ENCODE data around the gene CTSE. TPM values are rescaled to one million over a fixed set of nuclear protein-coding genes. Genes with fewer than 3 reads are reported as not detected.

The CTSE gene
- total RNA-seq, 1 experiment from 2014 or later, result 425 TPM

GRCh38 chr1:206013026-206013795 lies 10.5 kb downstream of the CTSE start:
- intact Hi-C loops (cut with micrococcal nuclease; ENCODE audit: unreplicated experiment), result no loop called here
- Mint-ChIP-seq H3K9me3 (ENCODE audit: low read depth, unreplicated experiment) (no peaks in the 10 kb centered on the region), H3K27me3 (ENCODE audit: unreplicated experiment) (no peaks in the 10 kb centered on the region), H3K4me3 (ENCODE audit: low read depth, unreplicated experiment) (no peak overlapping the region), H3K27ac (ENCODE audit: unreplicated experiment) (no peak overlapping the region), H3K4me1 (ENCODE audit: low read depth, unreplicated experiment) (peaks cover 44% of the 10 kb centered on the region), H3K36me3 (ENCODE audit: insufficient read depth, unreplicated experiment) (peaks cover 62% of the 10 kb centered on the region)
- CTCF ChIA-PET, result no interaction called here
- no peak for DNase-seq
- BruUV-seq (replicated peaks), result no TSS peak
- TF ChIP-seq, protein P1, sequence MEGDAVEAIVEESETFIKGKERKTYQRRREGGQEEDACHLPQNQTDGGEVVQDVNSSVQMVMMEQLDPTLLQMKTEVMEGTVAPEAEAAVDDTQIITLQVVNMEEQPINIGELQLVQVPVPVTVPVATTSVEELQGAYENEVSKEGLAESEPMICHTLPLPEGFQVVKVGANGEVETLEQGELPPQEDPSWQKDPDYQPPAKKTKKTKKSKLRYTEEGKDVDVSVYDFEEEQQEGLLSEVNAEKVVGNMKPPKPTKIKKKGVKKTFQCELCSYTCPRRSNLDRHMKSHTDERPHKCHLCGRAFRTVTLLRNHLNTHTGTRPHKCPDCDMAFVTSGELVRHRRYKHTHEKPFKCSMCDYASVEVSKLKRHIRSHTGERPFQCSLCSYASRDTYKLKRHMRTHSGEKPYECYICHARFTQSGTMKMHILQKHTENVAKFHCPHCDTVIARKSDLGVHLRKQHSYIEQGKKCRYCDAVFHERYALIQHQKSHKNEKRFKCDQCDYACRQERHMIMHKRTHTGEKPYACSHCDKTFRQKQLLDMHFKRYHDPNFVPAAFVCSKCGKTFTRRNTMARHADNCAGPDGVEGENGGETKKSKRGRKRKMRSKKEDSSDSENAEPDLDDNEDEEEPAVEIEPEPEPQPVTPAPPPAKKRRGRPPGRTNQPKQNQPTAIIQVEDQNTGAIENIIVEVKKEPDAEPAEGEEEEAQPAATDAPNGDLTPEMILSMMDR (IDR thresholded peaks at IDR 0.05; ENCODE audit: unreplicated experiment), result no peak

DNA sequence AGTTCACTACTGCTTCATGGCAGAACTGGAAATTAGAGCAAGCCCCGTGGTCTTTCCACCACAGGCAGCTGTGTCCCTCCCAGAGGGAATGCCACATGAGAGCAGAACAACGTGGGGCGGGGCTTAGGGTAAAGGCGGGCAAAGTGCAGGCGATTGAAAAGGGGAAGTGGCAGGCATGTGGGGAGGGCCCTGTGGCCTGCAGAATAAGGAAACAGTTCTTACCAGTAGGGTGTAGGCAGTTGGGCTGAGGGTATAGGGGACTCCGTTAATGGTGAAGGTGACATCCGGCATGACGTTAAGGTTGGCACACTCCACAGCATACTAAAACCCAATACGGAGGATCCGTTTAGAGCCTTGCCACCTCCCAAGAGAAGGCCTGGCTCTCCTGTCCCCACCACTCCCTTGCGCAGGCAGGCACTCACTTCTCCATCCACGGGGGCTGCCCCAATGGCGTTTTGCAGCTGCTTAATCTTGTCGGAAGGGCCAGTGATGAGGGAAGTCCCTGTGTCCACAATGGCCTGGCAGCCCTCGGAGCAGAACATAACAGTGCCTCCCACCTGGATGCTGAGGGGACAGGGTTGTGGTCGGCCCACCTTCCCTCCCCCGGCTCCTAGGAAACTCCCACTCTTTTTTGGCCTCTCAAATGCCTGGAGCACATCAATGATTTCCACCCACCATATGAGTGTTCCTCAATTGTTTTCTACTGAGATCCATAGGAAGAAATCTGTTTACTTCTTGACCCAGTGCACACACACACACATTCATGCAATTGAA lies 11.4 kb downstream of the CTSE start:
- no peaks in the 10 kb centered on the region for H3K27me3 Mint-ChIP-seq (ENCODE audit: unreplicated experiment)
- H3K9me3 Mint-ChIP-seq (ENCODE audit: low read depth, unreplicated experiment), result no peaks in the 10 kb centered on the region
- intact Hi-C loops (cut with micrococcal nuclease; ENCODE audit: unreplicated experiment), result no loop called here
- DNase-seq, result peak; percentile 70
- TF ChIP-seq, protein P1 (IDR thresholded peaks at IDR 0.05; ENCODE audit: unreplicated experiment), result no peak
- CTCF ChIA-PET, result no interaction called here
- BruUV-seq (replicated peaks), result no TSS peak
- peaks cover 44% of the 10 kb centered on the region for H3K4me1 Mint-ChIP-seq (ENCODE audit: low read depth, unreplicated experiment)
- H3K27ac Mint-ChIP-seq (ENCODE audit: unreplicated experiment), result peak overlapping the region; percentile 63
- no peak overlapping the region for H3K4me3 Mint-ChIP-seq (ENCODE audit: low read depth, unreplicated experiment)
- peaks cover 62% of the 10 kb centered on the region for H3K36me3 Mint-ChIP-seq (ENCODE audit: insufficient read depth, unreplicated experiment)

DNA sequence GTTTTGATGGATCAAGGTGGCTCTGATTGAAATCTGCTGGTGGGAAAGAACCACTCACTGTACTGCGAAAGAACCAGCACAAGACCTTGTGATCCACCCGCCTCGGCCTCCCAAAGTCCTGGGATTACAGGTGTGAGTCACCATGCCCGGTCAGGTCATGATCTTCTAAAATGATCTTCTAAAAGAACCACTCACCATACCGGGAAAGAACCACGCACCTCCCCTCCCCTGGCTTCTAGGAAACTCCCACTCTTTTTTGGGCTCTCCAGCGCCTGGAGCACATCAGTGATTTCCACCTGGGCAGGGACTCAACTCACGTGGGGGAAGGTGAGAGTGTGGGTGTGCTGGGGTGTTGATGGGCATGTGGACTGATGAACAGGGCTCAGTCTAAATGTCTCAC lies 12.6 kb downstream of the CTSE start:
- TF ChIP-seq, protein P1 (IDR thresholded peaks at IDR 0.05; ENCODE audit: unreplicated experiment), result no peak
- Mint-ChIP-seq H3K4me1 (ENCODE audit: low read depth, unreplicated experiment) (peaks cover 49% of the 10 kb centered on the region), H3K27me3 (ENCODE audit: unreplicated experiment) (no peaks in the 10 kb centered on the region), H3K4me3 (ENCODE audit: low read depth, unreplicated experiment) (no peak overlapping the region), H3K9me3 (ENCODE audit: low read depth, unreplicated experiment) (no peaks in the 10 kb centered on the region), H3K36me3 (ENCODE audit: insufficient read depth, unreplicated experiment) (peaks cover 58% of the 10 kb centered on the region), H3K27ac (ENCODE audit: unreplicated experiment) (no peak overlapping the region)
- BruUV-seq (replicated peaks), result no TSS peak
- intact Hi-C loops (cut with micrococcal nuclease; ENCODE audit: unreplicated experiment), result no loop called here
- CTCF ChIA-PET, result no interaction called here
- DNase-seq, result no peak

GRCh38 chr1:206010060-206010459 lies 13.6 kb downstream of the CTSE start:
- intact Hi-C loops (cut with micrococcal nuclease; ENCODE audit: unreplicated experiment), result no loop called here
- CTCF ChIA-PET, result no interaction called here
- no peak for DNase-seq
- TF ChIP-seq, protein P1 (IDR thresholded peaks at IDR 0.05; ENCODE audit: unreplicated experiment), result no peak
- Mint-ChIP-seq H3K4me1 (ENCODE audit: low read depth, unreplicated experiment) (peaks cover 59% of the 10 kb centered on the region), H3K27me3 (ENCODE audit: unreplicated experiment) (no peaks in the 10 kb centered on the region), H3K4me3 (ENCODE audit: low read depth, unreplicated experiment) (no peak overlapping the region), H3K27ac (ENCODE audit: unreplicated experiment) (no peak overlapping the region), H3K36me3 (ENCODE audit: insufficient read depth, unreplicated experiment) (peaks cover 49% of the 10 kb centered on the region), H3K9me3 (ENCODE audit: low read depth, unreplicated experiment) (no peaks in the 10 kb centered on the region)
- no TSS peak for BruUV-seq (replicated peaks)
